Neural cell (in vitro differentiated cells): ENCODE results near the gene CLDN15. TPM values are rescaled to one million over a fixed set of nuclear protein-coding genes. Genes with fewer than 3 reads are reported as not detected.

ENCODE experiments used
- H2AFZ ChIP-seq: fragments of 200-600, 300-800 bp; sonication (generic), shearing (Covaris generic); 2 replicates; pipeline ENCODE4 v1.6.0; 2014; ENCODE audit warnings: low read depth, mild to moderate bottlenecking, antibody characterized with exemption, low read length, moderate library complexity
- H3F3A ChIP-seq: fragments of 200-600 bp; shearing (Covaris generic); 2 replicates; pipeline ENCODE4 v1.6.1; 2016; ENCODE audit warnings: mild to moderate bottlenecking, moderate library complexity, mixed read lengths, antibody characterized with exemption, low read length; ENCODE audit not compliant: insufficient read depth, poor library complexity, severe bottlenecking
- H3K27ac ChIP-seq: fragments of 200-600, 300-800 bp; sonication (generic), shearing (Covaris generic); 2 replicates; pipeline ENCODE4 v1.5.1; 2014; ENCODE audit warnings: mild to moderate bottlenecking, low read length, moderate library complexity
- H3K27me3 ChIP-seq: fragments of 300-800, 200-600 bp; sonication (generic), shearing (Covaris generic); 2 replicates; pipeline ENCODE4 v1.6.0; 2014; ENCODE audit warnings: mild to moderate bottlenecking, low read depth, low read length, moderate library complexity; ENCODE audit not compliant: insufficient read depth
- H3K36me3 ChIP-seq: fragments of 300-800, 200-600 bp; sonication (generic), shearing (Covaris generic); 2 replicates; pipeline ENCODE4 v1.5.1; 2014; ENCODE audit warnings: mild to moderate bottlenecking, antibody characterized with exemption, low read length, moderate library complexity; ENCODE audit not compliant: insufficient read depth
- H3K4me2 ChIP-seq: fragments of 300-800, 200-600 bp; sonication (generic), shearing (Covaris generic); 2 replicates; pipeline ENCODE4 v1.6.0; 2014; ENCODE audit warnings: mild to moderate bottlenecking, low read length
- H3K4me3 ChIP-seq: fragments of 300-800, 200-600 bp; sonication (generic), shearing (Covaris generic); 2 replicates; pipeline ENCODE4 v1.5.1; 2014; ENCODE audit warnings: mild to moderate bottlenecking, low read length, moderate library complexity
- H3K79me2 ChIP-seq: fragments of 200-600 bp; shearing (Covaris generic); replicated peaks from 2 replicates; pipeline ENCODE4 v1.6.0; 2014; ENCODE audit warnings: mild to moderate bottlenecking, low read length, moderate library complexity; ENCODE audit not compliant: insufficient read depth
- H3K9ac ChIP-seq: fragments of 300-800, 200-600 bp; sonication (generic), shearing (Covaris generic); 2 replicates; pipeline ENCODE4 v1.6.1; 2016; ENCODE audit warnings: mild to moderate bottlenecking, low read length, mixed read lengths
- H3K9me2 ChIP-seq: fragments of 200-600 bp; shearing (Covaris generic); 2 replicates; pipeline ENCODE4 v1.6.1; 2016; ENCODE audit warnings: mild to moderate bottlenecking, low read length, mixed read lengths; ENCODE audit not compliant: insufficient read depth
- H3K9me3 ChIP-seq: fragments of 200-600, 300-800 bp; sonication (generic), shearing (Covaris generic); 2 replicates; pipeline ENCODE4 v1.6.1; 2016; ENCODE audit warnings: mild to moderate bottlenecking, mixed run types, low read length, moderate library complexity, mixed read lengths
- H4K20me1 ChIP-seq: fragments of 200-600 bp; shearing (Covaris generic); 2 replicates; pipeline ENCODE4 v1.6.1; 2016; ENCODE audit warnings: mild to moderate bottlenecking, mixed run types; ENCODE audit not compliant: insufficient read depth
- EP300 ChIP-seq: fragments of 450-650 bp; conservative IDR thresholded peaks from 2 replicates; pipeline ENCODE4 v1.6.1; 2014; ENCODE audit warnings: antibody characterized with exemption, mild to moderate bottlenecking, moderate library complexity; ENCODE audit not compliant: poor library complexity, severe bottlenecking
- EZH2 ChIP-seq: fragments of 200-600, 300-800 bp; shearing (Covaris generic), sonication (generic); IDR thresholded peaks from 2 replicates; pipeline ENCODE4 v1.6.1; 2014; ENCODE audit warnings: antibody characterized with exemption, low read length, borderline replicate concordance, mild to moderate bottlenecking; ENCODE audit not compliant: insufficient read depth, poor library complexity, severe bottlenecking
- MXI1 ChIP-seq: fragments of 450-650 bp; conservative IDR thresholded peaks from 2 replicates; pipeline ENCODE4 v1.6.1; 2014; ENCODE audit warnings: antibody characterized with exemption, mild to moderate bottlenecking; ENCODE audit not compliant: poor library complexity, severe bottlenecking
- POLR2AphosphoS5 ChIP-seq: IDR thresholded peaks from 2 replicates; pipeline ENCODE4 v1.6.1; 2012
- RAD21 ChIP-seq: fragments of 450-650 bp; conservative IDR thresholded peaks from 2 replicates; pipeline ENCODE4 v1.6.1; 2014; ENCODE audit warnings: antibody characterized with exemption, mild to moderate bottlenecking, moderate library complexity
- SMC3 ChIP-seq: fragments of 450-650 bp; conservative IDR thresholded peaks from 2 replicates; pipeline ENCODE4 v1.6.1; 2014; ENCODE audit warnings: antibody characterized with exemption, mild to moderate bottlenecking, moderate library complexity; ENCODE audit not compliant: poor library complexity
- TAF1 ChIP-seq: IDR thresholded peaks from 2 replicates; pipeline ENCODE4 v1.6.1; 2012; ENCODE audit warnings: low read depth
- polyA plus RNA-seq: library from polyadenylated mRNA; depleted of rRNA; stranded (reverse); fragments of >200 nt; gene quantifications from 2 replicates; pipeline ENCODE4 v1.2.3, GENCODE V29; 2014
- TF ChIP-seq, protein P1 (sequence below): fragments of 450-650 bp; IDR thresholded peaks from 2 replicates; pipeline ENCODE4 v1.5.1; 2014; ENCODE audit warnings: antibody characterized with exemption, mild to moderate bottlenecking, moderate library complexity; ENCODE audit not compliant: poor library complexity, severe bottlenecking
- TF ChIP-seq, protein P2 (sequence below): IDR thresholded peaks from 2 replicates; pipeline ENCODE4 v1.6.1; 2012; ENCODE audit warnings: borderline replicate concordance

The CLDN15 gene
- polyA plus RNA-seq, 1 donor from 2014 or later, result 10.9 TPM

DNA sequence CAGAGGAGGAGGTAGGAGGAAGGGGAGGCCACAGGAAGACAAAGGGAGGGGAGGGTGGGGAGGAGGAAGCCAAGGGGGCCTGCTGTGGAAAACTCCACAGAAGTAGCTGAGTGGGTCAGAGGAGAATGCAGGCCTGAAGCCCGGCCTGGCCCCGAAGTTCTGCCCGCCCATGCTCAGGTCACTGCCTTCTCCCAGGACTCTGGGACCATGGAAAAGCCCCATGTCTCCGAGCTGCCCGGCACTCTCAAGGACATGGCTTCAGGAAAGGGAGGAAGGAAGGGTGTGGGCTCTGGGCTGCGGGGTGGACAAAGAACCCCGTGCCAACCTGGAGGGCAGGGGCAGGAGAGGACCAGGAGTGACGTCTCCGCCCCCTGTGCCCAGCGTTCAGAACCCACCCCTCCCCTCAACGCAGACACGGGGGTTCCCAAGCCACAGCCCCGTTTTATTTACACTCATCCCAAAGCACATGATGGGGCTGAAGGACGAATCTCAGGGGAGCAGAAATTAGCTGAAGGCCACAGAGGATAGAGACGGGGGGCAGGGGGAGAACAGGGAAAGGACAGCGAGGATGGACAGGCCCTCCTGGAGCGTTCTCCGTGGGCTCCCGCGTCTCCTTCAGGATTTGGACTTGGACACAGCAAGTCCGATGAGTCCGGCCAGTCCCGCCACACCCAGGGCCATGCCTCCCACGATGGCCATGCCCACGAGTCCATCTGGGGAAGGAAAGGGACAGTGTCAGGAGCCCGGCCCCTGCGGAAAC, 1.8 kb upstream of the CLDN15 start:
- Histone ChIP-seq H3F3A (no peaks in the 10 kb centered on the region), H3K36me3 (no peaks in the 10 kb centered on the region), H2AFZ (no peak overlapping the region), H3K9me3 (no peaks in the 10 kb centered on the region), H3K27me3 (no peaks in the 10 kb centered on the region), H3K79me2 (peaks cover 12% of the 10 kb centered on the region), H3K4me2 (no peak overlapping the region), H3K9ac (no peak overlapping the region), H4K20me1 (no peaks in the 10 kb centered on the region), H3K9me2 (no peaks in the 10 kb centered on the region), H3K27ac (no peak overlapping the region), H3K4me3 (no peak overlapping the region)
- no peak for TF ChIP-seq RAD21
- TF ChIP-seq, protein P1, sequence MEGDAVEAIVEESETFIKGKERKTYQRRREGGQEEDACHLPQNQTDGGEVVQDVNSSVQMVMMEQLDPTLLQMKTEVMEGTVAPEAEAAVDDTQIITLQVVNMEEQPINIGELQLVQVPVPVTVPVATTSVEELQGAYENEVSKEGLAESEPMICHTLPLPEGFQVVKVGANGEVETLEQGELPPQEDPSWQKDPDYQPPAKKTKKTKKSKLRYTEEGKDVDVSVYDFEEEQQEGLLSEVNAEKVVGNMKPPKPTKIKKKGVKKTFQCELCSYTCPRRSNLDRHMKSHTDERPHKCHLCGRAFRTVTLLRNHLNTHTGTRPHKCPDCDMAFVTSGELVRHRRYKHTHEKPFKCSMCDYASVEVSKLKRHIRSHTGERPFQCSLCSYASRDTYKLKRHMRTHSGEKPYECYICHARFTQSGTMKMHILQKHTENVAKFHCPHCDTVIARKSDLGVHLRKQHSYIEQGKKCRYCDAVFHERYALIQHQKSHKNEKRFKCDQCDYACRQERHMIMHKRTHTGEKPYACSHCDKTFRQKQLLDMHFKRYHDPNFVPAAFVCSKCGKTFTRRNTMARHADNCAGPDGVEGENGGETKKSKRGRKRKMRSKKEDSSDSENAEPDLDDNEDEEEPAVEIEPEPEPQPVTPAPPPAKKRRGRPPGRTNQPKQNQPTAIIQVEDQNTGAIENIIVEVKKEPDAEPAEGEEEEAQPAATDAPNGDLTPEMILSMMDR, result no peak
- TF ChIP-seq TAF1, result no peak
- TF ChIP-seq EP300, result no peak
- no peak for TF ChIP-seq SMC3
- TF ChIP-seq EZH2, result no peak
- TF ChIP-seq MXI1, result no peak
- TF ChIP-seq POLR2AphosphoS5, result no peak
- TF ChIP-seq, protein P2, sequence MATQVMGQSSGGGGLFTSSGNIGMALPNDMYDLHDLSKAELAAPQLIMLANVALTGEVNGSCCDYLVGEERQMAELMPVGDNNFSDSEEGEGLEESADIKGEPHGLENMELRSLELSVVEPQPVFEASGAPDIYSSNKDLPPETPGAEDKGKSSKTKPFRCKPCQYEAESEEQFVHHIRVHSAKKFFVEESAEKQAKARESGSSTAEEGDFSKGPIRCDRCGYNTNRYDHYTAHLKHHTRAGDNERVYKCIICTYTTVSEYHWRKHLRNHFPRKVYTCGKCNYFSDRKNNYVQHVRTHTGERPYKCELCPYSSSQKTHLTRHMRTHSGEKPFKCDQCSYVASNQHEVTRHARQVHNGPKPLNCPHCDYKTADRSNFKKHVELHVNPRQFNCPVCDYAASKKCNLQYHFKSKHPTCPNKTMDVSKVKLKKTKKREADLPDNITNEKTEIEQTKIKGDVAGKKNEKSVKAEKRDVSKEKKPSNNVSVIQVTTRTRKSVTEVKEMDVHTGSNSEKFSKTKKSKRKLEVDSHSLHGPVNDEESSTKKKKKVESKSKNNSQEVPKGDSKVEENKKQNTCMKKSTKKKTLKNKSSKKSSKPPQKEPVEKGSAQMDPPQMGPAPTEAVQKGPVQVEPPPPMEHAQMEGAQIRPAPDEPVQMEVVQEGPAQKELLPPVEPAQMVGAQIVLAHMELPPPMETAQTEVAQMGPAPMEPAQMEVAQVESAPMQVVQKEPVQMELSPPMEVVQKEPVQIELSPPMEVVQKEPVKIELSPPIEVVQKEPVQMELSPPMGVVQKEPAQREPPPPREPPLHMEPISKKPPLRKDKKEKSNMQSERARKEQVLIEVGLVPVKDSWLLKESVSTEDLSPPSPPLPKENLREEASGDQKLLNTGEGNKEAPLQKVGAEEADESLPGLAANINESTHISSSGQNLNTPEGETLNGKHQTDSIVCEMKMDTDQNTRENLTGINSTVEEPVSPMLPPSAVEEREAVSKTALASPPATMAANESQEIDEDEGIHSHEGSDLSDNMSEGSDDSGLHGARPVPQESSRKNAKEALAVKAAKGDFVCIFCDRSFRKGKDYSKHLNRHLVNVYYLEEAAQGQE, result no peak

DNA sequence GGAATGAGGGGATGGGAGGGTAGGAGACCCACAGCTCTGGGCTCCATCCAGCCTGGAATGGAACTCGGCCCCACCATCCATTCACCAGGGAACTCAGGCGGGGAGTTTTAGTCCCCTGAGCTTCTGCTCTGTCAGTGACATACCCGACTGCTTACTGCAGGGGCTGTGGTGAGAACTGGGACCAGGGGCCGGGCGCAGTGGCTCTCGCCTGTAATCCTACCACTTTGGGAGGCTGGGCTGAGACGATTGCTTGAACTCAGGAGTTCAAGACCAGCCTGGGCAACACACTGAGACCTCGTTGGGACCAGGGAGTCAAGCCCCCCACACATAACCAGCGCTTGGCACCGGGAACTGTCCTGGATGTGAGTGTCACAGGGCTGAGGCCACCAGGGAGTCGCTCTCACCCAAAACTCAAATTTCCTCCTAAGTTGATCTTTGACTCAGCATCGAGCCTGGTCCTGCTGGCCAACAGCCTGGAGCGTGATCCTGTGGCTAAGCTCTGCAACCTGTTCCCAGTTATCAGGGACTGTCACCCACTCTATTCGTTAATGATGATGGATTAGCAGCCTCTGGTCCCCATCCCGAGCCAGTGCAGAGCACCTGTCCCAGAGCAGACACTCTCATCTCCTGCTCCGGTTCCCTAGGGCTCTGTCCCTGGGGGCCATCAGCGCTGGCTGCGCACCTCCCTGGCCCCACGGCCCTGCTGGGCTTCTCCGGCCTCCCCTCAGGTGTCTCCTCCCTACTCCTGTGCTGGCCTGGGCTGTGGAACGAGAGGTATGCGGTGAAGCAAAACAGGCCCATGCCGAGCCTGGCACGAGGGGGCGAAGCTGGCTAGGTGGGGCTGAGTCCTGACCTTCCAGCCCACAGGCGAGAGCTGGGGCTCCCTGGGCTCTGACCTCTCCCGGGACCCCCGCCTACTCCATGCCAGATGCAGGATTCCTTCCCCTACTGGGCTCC, 902 bp upstream of the CLDN15 start:
- Histone ChIP-seq H4K20me1 (no peaks in the 10 kb centered on the region), H3K27ac (no peak overlapping the region), H3K9me3 (no peaks in the 10 kb centered on the region), H2AFZ (no peak overlapping the region), H3K9me2 (no peaks in the 10 kb centered on the region), H3K36me3 (no peaks in the 10 kb centered on the region), H3K9ac (no peak overlapping the region), H3F3A (no peaks in the 10 kb centered on the region), H3K27me3 (no peaks in the 10 kb centered on the region), H3K4me3 (no peak overlapping the region), H3K4me2 (no peak overlapping the region), H3K79me2 (peaks cover 9% of the 10 kb centered on the region)
- TF ChIP-seq EZH2 (no peak), MXI1 (no peak), SMC3 (no peak), EP300 (no peak), POLR2AphosphoS5 (no peak), RAD21 (no peak), TAF1 (no peak)
- TF ChIP-seq, protein P2, result no peak
- TF ChIP-seq, protein P1, result no peak
